Endothelial cell of umbilical vein (primary cell): ENCODE measurements around the gene PDK2. TPM values are rescaled to one million over a fixed set of nuclear protein-coding genes. Genes with fewer than 3 reads are reported as not detected.

Experiments used
- BruUV-seq: library from RNA; stranded (reverse); fragments of 400-500 nt; replicated peaks from 2 replicates; lab custom pipeline; 2021; lab: Mats Ljungman, UMichigan
- CTCF ChIA-PET: fragments of 300-600, 350-600 bp; sonication (Branson Sonifier 250); formaldehyde crosslinking; loops from one replicate; lab custom pipeline; 2021; ENCODE audit warnings: antibody characterized with exemption, inconsistent platforms; lab: Charles Lee
- POLR2A ChIA-PET: fragments of 300-600, 350-600 bp; sonication (Branson Sonifier 250); formaldehyde crosslinking; loops from one replicate; lab custom pipeline; 2021; ENCODE audit warnings: antibody characterized with exemption, inconsistent platforms; lab: Charles Lee
- DNase-seq: peaks from one replicate; pipeline ENCODE4 v3.0.0-alpha.2; 2011; ENCODE audit warnings: low read depth, low spot score
- FAIRE-seq: peaks from 2 replicates; lab custom pipeline; 2011; peaks lifted over from hg19 to GRCh38; lab: Jason Lieb, UNC
- H2AFZ ChIP-seq: 2 replicates; pipeline ENCODE4 v1.6.0; 2012; ENCODE audit warnings: low read depth, low read length, control low read depth, inconsistent platforms
- H3K27ac ChIP-seq: 2 replicates; pipeline ENCODE4 v1.5.1; 2011; ENCODE audit warnings: low read depth, mild to moderate bottlenecking, control low read depth, low read length, moderate library complexity; ENCODE audit not compliant: insufficient read depth
- H3K27me3 ChIP-seq, 2 experiments: 2 replicates each; pipeline versions ENCODE4 v1.6.0 to v1.6.1; 2011; ENCODE audit warnings: low read length in 2 of 2, mixed read lengths in 1 of 2; ENCODE audit not compliant: control insufficient read depth in 2 of 2, insufficient read depth in 2 of 2
- H3K36me3 ChIP-seq, 2 experiments: 2 replicates in 1 of 2; 3 replicates in 1 of 2; pipeline ENCODE4 v1.5.1; 2011; ENCODE audit warnings: low read length in 2 of 2, mild to moderate bottlenecking in 1 of 2, moderate library complexity in 1 of 2; ENCODE audit not compliant: control insufficient read depth in 2 of 2, insufficient read depth in 2 of 2; ENCODE audit errors: extremely low read depth in 1 of 2
- H3K4me1 ChIP-seq: 3 replicates; pipeline ENCODE4 v1.5.1; 2011; ENCODE audit warnings: mild to moderate bottlenecking, low read length; ENCODE audit not compliant: control insufficient read depth, insufficient read depth; ENCODE audit errors: extremely low read depth
- H3K4me2 ChIP-seq: 2 replicates; pipeline ENCODE4 v1.6.1; 2011; ENCODE audit warnings: low read length, control low read depth, mixed read lengths; ENCODE audit not compliant: insufficient read depth
- H3K4me3 ChIP-seq, 3 experiments: fragments of 200-600 bp in 1 of 3; sonication (generic), shearing (Covaris generic) in 1 of 3; replicated peaks in 1 of 3; 2 replicates each; pipeline ENCODE4 v1.5.1; 2011 to 2016; ENCODE audit warnings: control low read depth in 3 of 3, low read length in 3 of 3, mild to moderate bottlenecking in 2 of 3, inconsistent platforms in 1 of 3, low read depth in 1 of 3, moderate library complexity in 1 of 3; ENCODE audit not compliant: insufficient read depth in 1 of 3
- H3K79me2 ChIP-seq: 2 replicates; pipeline ENCODE4 v1.6.0; 2012; ENCODE audit warnings: low read length, inconsistent platforms; ENCODE audit not compliant: control insufficient read depth, insufficient read depth
- H3K9ac ChIP-seq: replicated peaks from 2 replicates; pipeline ENCODE3; 2011; ENCODE audit warnings: low read length, control low read depth; ENCODE audit not compliant: insufficient read depth; ENCODE audit errors: extremely low read depth
- H3K9me1 ChIP-seq: replicated peaks from 3 replicates; pipeline ENCODE4 v1.6.0; 2011; ENCODE audit warnings: mild to moderate bottlenecking, low read length; ENCODE audit not compliant: control insufficient read depth, insufficient read depth; ENCODE audit errors: extremely low read depth
- H3K9me3 ChIP-seq: replicated peaks from 2 replicates; pipeline ENCODE4 v1.5.1; 2012; ENCODE audit warnings: low read length, inconsistent platforms; ENCODE audit not compliant: control insufficient read depth, insufficient read depth
- H4K20me1 ChIP-seq: replicated peaks from 2 replicates; pipeline ENCODE3; 2011; ENCODE audit warnings: mild to moderate bottlenecking, low read length; ENCODE audit not compliant: control insufficient read depth, insufficient read depth; ENCODE audit errors: extremely low read depth
- EZH2 ChIP-seq: IDR thresholded peaks from 2 replicates; pipeline ENCODE4 v1.6.1; 2012; ENCODE audit warnings: borderline replicate concordance, low read depth, mild to moderate bottlenecking, moderate library complexity, low read length, inconsistent platforms; ENCODE audit not compliant: severe bottlenecking
- FOS ChIP-seq: IDR thresholded peaks from 2 replicates; pipeline ENCODE4 v1.6.1; 2011; ENCODE audit warnings: mild to moderate bottlenecking, low read length, moderate library complexity, borderline replicate concordance; ENCODE audit not compliant: insufficient read depth
- GATA2 ChIP-seq: IDR thresholded peaks from 2 replicates; pipeline ENCODE4 v1.7.0; 2011; ENCODE audit warnings: low read depth, mild to moderate bottlenecking, moderate library complexity, mixed read lengths, low read length; ENCODE audit not compliant: insufficient read length, insufficient read depth
- JUN ChIP-seq: IDR thresholded peaks from 2 replicates; pipeline ENCODE4 v1.6.1; 2011; ENCODE audit warnings: borderline replicate concordance, low read depth; ENCODE audit not compliant: insufficient read length, insufficient read depth
- MYC ChIP-seq: IDR thresholded peaks from one replicate; pipeline ENCODE4 v1.6.1; 2011; ENCODE audit warnings: mild to moderate bottlenecking, low read depth, low read length
- POLR2A ChIP-seq: IDR thresholded peaks from 2 replicates; pipeline ENCODE4 v1.6.1; 2012; ENCODE audit warnings: low read depth, mild to moderate bottlenecking, control low read depth, low read length
- POLR2AphosphoS5 ChIP-seq: IDR thresholded peaks from 2 replicates; pipeline ENCODE4 v1.6.1; 2012; ENCODE audit warnings: low read depth, mild to moderate bottlenecking, control low read depth, low read length, moderate library complexity; ENCODE audit not compliant: insufficient read depth
- dilution Hi-C: fragments of 300-500 bp; cut with MboI; formaldehyde crosslinking; loops from one replicate; pipeline ENCODE4 v1.15.0; 2019; ENCODE audit warnings: low sequenced_read_pairs; ENCODE audit not compliant: extremely low pct_ligation_motif_present
- intact Hi-C: fragments of 100-400 bp; cut with micrococcal nuclease; formaldehyde crosslinking; loops from one replicate; pipeline ENCODE4 v1.10.0; 2022
- polyA plus RNA-seq, 4 experiments: library from polyadenylated mRNA; depleted of rRNA in 3 of 4; stranded (reverse) in 3 of 4; unstranded in 1 of 4; fragments of >200 nt; gene quantifications; 2 replicates each; pipeline versions ENCODE4 v1.2.1 to v1.2.3, GENCODE V29; 2011 to 2012; ENCODE audit warnings: missing spikeins in 1 of 4
- total RNA-seq: library from RNA; stranded (reverse); gene quantifications from 2 replicates; pipeline ENCODE4 v1.2.3, GENCODE V29; 2021
- TF ChIP-seq, protein P1 (sequence below), 2 donors: IDR thresholded peaks; 1 replicate in 1 of 2; 2 replicates in 1 of 2; pipeline ENCODE4 v1.5.1; 2011; ENCODE audit warnings: low read length in 2 of 2, mild to moderate bottlenecking in 2 of 2, moderate library complexity in 2 of 2, control low read depth in 1 of 2, inconsistent platforms in 1 of 2, low read depth in 1 of 2; ENCODE audit not compliant: insufficient read depth in 1 of 2; ENCODE audit errors: extremely low read depth in 1 of 2
- TF ChIP-seq, protein P2 (sequence below): IDR thresholded peaks from 2 replicates; pipeline ENCODE4 v1.6.1; 2011; ENCODE audit not compliant: insufficient read depth, insufficient read length

Gene PDK2
- total and polyA plus RNA-seq, 2 donors (not counting 3 experiments of a cell fraction or from before 2014, with no cell fraction given): 21.3 to 114 TPM

DNA sequence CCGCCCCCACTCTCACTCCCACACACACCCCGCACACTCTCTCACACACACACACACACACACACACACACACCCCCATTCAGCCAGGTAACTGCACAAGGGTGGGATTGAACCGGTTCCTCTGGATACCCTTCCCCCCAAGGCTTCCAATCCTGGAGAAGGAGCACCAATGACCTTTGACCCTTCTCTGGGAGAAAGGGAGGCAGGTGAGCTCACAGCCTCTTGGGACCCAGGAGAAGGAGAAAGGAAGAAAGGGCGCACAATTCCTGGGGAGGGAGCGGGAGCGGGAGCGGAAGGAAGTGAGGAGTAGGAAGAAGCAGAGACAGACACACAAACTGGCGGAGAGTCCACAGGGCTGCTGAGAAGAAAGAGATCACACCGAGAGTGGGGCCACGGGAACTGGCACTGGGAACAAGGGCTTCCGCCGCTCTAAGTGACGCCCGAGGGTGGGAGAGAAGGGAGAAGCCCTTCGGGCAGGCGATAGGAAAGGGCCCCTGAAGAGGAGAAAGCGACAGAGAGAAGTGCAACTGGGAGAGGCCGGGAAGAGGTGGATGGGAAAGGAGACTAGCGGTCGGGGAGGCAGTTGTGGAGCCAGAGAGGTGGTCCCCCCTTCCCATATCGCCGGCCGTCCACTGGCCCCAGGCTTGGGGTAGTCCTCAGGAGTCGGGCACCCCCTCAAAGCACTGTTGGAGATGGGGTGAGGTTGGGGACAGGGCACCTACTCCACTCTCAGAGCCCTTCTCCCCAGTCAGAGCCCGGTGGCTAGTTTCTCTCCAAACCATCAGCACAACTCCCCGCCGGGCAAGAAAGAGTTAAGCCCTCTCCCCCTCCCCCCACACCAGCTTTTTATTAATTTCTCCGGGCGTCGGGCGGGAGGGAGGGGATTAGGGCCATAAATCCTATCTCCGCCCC is 33.5 kb downstream of the PDK2 start:
- Histone ChIP-seq H3K27ac (peak overlapping the region; percentile 56), H3K9ac (peak overlapping the region; percentile 21), H3K9me3 (no peaks in the 10 kb centered on the region), H3K27me3 (no peaks in the 10 kb centered on the region), H4K20me1 (no peaks in the 10 kb centered on the region), H3K9me1 (no peaks in the 10 kb centered on the region), H3K36me3 (no peaks in the 10 kb centered on the region), H2AFZ (peak overlapping the region; percentile 24), H3K4me2 (peak overlapping the region; percentile 87), H3K4me3 (peak overlapping the region; percentile 3 to 53 (median 31)), H3K4me1 (peaks cover 26% of the 10 kb centered on the region), H3K79me2 (no peaks in the 10 kb centered on the region)
- peak; percentile 51 for TF ChIP-seq POLR2A
- TF ChIP-seq POLR2AphosphoS5: no peak
- DNase-seq (peak; percentile 31), FAIRE-seq (peak; percentile 90)
- ChIA-PET CTCF (interaction anchor here (0.7 to 3.9 kb wide), 3 partner anchors 12 to 164 kb away, joined by 3 to 15 read pairs (median 3); no protein-coding TSS in a partner anchor), POLR2A (no interaction called here)
- intact Hi-C loops: loop anchor here (1.0 kb wide), 1 partner anchor 33 kb away; the partner anchor contains the start of gene PDK2
- dilution Hi-C loops: no loop called here
- no TSS peak for BruUV-seq

DNA sequence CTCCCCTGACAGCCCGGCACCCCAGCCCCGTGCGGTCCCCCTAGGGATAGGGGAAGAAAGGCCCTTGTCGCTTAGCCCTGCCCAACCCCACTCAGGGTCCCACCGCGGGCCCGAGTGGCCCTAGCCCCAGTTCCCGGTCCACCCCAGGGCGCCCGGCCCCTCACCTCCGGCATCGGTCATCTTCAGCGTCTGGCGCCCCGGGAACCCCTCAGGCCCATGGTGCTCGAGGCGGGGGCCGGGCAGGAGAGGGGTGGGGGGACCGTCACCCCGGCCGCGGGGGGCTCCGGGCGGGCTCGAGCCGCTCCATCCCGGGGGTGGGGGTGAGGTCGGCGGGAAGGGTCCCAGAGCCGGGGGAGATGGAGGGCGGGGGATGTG is 34.2 kb downstream of the PDK2 start:
- dilution Hi-C loops (no loop called here), intact Hi-C loops (no loop called here)
- no peak for FAIRE-seq
- Histone ChIP-seq H2AFZ (peak overlapping the region; percentile 40), H3K36me3 (peaks cover 0 to 2% of the 10 kb centered on the region in 2 experiments), H3K9me3 (no peaks in the 10 kb centered on the region), H3K9me1 (no peaks in the 10 kb centered on the region), H3K27me3 (no peaks in the 10 kb centered on the region), H3K79me2 (no peaks in the 10 kb centered on the region), H4K20me1 (no peaks in the 10 kb centered on the region), H3K4me3 (peak overlapping the region in 2 of 3 experiments; percentile 22 to 53), H3K9ac (no peak overlapping the region), H3K4me2 (no peak overlapping the region), H3K27ac (no peak overlapping the region), H3K4me1 (peaks cover 21% of the 10 kb centered on the region)
- no peak for DNase-seq
- no TSS peak for BruUV-seq
- CTCF ChIA-PET: interaction anchor here (0.7 to 3.9 kb wide), 9 partner anchors 11 to 163 kb away, joined by 3 to 37 read pairs (median 8); no protein-coding TSS in a partner anchor
- POLR2A ChIA-PET: no interaction called here
- TF ChIP-seq FOS (no peak), POLR2A (no peak), JUN (no peak), MYC (no peak), EZH2 (no peak), GATA2 (no peak), POLR2AphosphoS5 (no peak)
- TF ChIP-seq, protein P1, sequence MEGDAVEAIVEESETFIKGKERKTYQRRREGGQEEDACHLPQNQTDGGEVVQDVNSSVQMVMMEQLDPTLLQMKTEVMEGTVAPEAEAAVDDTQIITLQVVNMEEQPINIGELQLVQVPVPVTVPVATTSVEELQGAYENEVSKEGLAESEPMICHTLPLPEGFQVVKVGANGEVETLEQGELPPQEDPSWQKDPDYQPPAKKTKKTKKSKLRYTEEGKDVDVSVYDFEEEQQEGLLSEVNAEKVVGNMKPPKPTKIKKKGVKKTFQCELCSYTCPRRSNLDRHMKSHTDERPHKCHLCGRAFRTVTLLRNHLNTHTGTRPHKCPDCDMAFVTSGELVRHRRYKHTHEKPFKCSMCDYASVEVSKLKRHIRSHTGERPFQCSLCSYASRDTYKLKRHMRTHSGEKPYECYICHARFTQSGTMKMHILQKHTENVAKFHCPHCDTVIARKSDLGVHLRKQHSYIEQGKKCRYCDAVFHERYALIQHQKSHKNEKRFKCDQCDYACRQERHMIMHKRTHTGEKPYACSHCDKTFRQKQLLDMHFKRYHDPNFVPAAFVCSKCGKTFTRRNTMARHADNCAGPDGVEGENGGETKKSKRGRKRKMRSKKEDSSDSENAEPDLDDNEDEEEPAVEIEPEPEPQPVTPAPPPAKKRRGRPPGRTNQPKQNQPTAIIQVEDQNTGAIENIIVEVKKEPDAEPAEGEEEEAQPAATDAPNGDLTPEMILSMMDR (IDR thresholded peaks at IDR 0.05; ENCODE audit: extremely low read depth in 1 of 2, insufficient read depth in 1 of 2, low read depth in 1 of 2, low read length in 2 of 2): no peak
- TF ChIP-seq, protein P2, sequence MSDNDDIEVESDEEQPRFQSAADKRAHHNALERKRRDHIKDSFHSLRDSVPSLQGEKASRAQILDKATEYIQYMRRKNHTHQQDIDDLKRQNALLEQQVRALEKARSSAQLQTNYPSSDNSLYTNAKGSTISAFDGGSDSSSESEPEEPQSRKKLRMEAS: no peak
